EH (cell line): ENCODE results near the gene AKNAD1.
"Not testable (repeated sequence)": the region's sequence is repeated elsewhere in the genome, so short reads cannot be mapped to it uniquely, and the experiment has no call there.

ENCODE experiments used
- DNase-seq: peaks from one replicate; pipeline ENCODE4 v3.0.0-alpha.2; 2015; ENCODE audit warnings: low read depth

The AKNAD1 gene, protein sequence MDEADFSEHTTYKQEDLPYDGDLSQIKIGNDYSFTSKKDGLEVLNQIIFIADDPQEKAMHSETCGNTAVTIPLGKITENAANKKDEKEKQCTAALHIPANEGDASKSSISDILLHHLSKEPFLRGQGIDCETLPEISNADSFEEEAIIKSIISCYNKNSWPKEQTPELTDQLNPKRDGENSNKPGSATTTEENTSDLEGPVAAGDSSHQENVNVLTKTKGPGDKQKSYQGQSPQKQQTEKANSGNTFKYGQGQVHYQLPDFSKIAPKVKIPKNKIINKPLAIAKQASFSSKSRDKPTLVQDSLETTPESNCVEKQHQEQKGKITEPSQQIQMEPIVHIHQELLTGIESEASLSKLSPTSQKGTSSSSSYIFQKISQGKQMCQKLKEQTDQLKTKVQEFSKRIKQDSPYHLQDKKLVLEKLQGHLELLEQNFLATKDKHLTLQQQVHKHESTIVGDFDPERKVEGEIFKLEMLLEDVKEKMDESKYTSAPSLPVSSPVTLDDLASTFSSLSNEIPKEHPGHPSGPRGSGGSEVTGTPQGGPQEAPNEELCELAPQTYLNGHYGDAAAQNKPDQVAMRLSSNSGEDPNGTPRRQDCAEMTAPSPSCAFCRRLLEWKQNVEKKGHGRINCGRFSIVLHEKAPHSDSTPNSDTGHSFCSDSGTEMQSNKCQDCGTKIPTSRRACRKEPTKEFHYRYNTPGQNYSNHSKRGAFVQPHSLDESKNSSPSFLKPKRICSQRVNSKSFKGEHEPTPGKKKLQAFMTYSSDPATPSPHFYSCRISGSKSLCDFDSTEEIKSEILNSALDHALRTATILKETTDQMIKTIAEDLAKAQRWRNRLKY

DNA sequence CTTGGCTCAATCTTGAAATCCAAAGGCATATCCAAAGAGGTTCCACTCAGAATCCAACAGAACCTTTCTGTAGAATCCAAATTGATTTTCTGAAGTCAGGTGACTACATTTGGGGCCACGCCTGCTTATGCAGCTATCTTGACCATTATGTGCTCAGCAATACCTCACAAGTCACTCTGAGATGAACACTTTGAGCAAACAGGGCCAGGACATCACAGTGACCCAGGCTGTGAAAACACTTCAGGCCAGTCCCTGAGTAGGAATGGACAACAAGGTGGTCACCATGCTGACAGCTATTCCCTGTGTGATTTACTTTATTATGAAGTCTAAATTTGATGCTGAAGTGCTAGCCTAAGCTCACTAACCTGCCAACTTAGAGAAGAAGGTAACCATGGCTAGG, at the start of gene AKNAD1:
AKNAD1 (minus strand) TSS at position 101 of the 400 bp plus-strand sequence. CDS start 4,430 bp downstream, outside the sequence.
- DNase-seq: no peak

DNA sequence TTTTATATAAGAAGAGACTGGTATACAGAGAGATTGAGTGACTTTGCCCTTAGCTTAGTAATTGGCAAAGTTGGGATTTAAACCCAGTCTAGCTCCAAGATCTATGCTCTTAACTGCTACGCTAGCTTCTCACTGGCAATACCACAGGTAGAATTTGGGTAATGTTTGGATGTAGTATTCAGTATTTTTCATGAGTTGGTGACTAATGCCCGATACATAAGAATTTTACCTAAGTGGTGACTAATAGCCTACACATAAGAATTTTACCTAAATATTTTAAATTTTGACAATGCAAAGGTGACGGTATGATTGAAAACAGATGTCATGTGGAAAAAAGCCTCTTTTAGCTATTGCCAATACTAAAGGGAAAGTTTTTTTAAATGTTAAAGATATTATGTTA, 44.2 kb upstream of the AKNAD1 start:
- DNase-seq: no peak

DNA sequence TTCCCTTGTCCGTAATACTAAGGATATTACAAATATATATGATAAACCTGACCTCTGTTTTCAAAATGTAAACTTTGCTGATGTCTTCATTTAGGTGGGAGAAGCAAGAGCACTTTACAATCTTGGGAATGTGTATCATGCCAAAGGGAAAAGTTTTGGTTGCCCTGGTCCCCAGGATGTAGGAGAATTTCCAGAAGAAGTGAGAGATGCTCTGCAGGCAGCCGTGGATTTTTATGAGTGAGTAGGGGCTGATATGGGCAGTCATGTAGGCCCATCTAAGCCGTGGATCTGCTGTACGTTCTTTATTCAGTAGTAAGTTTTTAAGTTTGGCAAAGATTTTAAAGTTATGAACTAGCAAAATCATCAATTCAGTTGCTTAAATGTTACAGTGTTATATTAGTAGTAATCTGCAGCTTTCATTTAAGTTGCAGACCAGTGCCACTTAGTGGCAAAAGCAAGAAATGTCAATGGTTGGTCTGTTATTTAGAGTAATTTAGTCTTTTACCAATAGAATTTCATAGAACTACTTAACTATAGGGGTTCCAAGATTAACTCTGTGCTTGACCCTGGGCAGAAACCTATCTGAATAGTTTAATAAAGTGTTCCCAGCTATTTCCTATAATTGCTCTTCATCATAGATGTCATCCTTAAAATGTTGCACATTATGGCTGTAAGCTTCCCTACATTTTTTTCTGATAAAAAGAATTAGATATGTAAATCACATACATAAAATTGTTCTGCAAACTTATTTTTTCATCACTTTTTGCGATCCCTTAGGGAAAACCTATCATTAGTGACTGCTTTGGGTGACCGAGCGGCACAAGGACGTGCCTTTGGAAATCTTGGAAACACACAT, 41.2 kb upstream of the AKNAD1 start:
- peak; percentile 73 for DNase-seq

DNA sequence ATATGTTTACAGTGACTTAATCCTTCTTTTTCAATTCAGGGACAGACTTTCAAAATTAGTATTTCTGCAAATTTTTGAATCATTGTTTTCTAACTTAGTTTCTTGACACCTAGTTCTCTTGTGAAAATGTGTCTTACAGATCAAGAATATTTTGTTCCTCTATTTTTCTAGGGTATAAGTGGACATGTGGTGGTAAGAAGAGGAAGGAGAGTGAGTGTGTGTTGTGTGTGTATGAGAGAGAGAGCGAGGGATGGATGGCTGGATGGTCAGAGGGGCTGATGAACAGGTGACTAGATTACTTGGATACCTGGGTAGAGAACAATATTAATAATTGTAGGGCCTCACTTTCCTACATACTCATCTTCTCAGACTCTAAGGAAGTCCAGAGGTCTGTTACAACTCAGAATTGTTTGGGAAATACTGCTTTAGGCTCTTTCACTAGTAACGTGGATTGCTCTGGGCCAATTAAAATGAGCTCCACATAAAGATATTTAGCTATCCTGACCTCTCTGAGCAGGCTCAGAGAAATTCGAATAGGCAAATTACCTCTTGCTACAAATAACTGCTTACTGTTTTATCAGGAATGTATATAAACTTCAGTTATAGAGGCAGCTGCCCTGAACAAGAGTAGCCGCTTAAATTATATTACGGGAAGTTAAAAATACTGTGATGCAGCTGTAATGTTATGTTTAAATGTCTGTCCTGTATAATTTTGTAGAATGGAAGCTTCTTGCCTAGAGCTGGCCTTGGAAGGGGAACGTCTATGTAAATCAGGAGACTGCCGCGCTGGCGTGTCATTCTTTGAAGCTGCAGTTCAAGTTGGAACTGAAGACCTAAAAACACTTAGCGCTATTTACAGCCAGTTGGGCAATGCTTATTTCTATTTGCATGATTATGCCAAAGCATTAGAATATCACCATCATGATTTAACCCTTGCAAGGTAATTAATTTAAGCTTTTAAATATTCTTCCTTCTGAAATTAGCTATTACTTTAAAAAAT, 39.6 kb upstream of the AKNAD1 start:
- peak; percentile 74 for DNase-seq

DNA sequence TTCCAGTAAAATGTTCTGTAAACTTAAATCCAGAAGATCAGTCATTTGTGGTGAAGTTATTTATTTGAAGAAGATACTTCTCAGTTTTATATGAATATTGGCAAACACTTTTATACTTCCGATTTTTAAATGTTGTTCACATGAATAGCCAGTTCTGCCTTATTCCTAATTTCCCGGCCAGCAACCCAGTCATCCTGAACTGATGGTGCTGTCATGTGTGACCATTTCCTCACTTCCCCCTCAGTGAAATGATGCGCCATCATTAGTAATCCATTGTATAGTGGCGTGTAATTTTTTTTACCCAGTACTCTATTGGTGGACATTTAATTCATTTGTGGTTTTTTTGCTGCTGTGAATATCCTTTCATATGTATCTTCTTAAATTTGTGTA, 36.2 kb upstream of the AKNAD1 start:
- peak; percentile 24 for DNase-seq

DNA sequence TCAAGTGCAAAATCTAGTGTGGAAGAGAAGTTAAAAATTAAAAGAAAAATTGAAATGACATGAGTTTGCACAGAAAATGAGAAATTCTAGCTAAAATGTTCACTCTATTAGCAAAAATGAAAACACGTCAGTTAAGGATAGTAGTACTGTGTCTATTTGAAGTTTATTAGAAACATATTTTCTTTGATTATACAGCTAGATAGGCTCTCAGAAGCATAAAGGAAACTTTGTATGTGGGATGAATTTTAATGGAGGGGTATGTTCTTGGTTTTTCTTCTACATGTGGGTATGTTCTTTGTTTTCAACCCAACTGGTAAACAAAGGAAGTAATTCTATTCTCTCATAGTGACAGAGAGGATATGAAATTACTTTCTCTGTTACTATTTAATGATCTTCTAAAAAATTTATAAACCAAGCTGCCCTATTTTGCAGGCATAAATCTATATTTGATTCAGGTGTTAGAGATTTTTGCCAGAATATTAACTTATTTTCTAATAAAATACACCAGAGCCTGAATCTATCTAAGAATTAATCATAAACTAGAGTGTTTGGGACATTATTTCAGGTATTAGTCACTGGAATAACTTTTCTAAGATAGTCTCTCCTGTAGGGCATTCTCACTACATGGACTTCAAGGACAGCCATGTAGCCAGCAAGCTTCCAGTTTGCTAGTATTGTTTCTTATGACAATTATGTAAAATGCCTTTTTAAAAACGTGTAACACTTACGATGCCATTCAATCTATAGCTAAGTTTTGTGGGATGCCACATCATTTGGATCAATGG, 35.7 kb upstream of the AKNAD1 start:
- DNase-seq: peak; percentile 46

DNA sequence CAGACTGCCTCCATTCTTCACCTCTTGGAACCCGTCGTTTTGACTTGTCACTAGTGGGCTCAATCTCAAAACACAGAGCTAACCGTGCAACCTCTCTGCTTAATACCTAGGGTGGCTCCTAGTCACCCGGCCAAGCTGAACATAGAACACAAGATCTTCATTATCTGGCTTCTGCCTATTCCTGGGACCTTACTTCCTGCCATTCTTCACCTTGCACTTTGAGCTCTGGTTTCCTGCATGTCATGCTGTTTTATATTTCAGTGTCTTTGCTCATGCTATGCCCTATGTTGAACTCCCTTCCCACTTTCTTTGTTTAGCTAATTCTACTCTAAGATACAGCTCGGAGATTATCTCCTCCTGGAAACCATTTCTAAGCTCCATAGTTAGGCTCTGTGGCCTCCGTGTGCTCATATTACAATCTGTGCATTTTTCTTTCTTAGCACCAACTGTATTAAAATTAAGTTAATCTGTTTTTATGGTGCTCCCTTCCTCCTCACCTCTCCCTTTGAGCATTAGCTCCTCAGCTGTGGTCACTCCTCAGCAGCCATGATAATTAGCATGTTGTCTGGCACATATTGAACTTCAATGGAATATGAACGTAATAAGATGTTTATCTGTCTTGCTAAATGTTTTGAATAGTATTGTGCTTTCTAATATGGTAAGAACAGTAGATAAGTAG, 33.0 kb upstream of the AKNAD1 start:
- DNase-seq: no peak

DNA sequence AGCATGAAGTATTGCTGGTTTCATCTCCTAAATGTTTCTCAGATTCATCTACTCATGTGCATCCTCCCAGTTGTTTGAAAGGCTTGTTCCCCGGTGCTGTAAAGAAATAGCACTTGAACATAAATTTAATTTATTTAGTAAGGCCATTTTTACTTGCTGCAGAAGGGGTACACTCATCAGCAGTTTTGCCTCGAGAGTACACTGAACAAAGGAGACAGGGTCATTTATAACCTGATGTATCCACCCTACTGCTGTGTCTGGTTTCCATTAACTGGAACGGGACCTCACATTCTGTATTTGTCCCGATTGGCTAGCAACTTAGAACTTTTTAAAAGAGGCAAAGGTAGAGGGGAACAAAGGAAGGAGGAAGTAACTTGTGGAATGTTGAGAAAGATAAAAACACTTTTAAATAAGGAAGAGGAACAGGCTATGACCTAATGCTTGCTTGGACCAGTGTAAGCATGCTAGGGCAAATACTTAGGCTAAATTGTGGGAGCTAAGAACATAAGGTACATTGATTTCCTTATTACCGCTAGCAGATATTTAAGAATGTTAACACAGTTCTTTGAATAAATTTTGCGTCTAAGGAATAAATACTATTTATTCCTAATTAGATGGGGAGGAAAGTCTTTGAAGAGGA, 32.2 kb upstream of the AKNAD1 start:
- DNase-seq: not testable (repeated sequence)

DNA sequence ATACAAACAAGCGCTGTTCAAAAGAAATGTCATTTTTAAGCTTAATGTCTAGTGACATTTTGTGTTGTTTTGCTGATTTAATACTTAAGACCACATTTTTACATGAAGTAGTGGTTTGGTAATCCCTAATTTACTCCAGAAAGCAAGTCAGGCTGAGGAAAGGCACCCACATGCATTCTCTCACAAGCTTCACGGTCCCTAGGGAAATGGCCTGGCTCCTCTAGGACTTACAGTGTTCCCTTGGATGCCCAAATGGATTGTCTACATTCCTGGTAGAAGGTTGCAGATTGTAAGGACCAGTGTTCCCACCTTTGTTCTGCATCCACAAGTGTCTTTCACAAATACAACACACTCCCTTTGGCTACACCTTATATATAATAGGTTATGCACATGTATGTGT, 29.4 kb upstream of the AKNAD1 start:
- DNase-seq: no peak

DNA sequence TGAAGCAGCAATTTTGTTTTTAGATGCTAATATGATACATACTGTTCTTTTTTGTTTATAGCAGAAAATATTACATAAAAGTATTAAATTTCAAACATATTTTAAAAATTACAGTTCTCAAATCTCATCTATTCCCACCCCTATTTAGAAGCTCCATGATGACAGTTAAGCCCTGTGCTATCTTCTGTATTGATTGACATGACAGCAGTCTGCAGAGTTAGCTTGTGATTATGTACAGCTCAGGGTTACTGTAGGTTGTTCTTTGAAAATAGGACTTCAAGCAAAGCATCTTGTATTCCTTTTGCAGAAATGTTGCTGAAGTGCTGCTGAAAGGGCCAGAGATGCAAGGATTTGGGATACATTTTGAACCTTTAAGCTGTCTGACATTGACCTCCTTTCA, 28.1 kb upstream of the AKNAD1 start:
- no peak for DNase-seq

DNA sequence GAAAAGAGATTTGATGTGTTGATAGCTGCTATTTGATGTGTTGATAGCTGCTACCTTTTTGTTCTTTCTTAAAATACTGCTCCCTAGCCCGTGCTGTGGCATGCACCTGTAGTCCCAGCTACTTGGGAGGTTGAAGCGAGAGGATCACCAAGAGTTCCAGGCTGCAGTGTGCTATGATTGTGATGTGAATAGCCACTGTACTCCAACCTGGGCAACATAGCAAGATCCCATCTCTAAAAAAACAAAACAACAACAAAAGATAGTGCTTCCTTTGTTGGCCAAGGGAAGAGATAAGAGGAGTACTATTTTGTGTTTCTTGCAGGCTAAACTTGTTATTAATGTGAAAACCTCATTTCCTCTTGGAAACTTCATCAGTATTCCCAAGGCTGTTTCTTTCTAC, 25.9 kb upstream of the AKNAD1 start:
- no peak for DNase-seq

DNA sequence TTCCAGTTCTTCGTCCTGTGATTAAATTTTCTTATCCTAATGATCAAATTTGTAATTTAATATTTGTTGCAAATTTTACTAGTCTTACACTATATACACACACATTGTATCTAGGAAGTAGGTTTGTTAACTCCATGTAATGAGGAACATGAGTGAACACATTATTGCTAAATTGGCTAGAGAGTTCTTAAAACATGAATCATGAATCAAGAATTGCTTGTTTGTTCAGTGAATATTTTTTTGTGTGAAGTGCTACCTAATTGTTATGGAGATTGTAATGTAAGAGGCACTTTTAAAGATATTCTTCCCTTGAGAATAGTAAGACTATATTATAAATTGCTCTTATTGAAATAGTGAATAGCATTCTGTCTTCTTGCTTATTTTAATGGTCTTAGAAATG, 24.5 kb upstream of the AKNAD1 start:
- peak; percentile 64 for DNase-seq

DNA sequence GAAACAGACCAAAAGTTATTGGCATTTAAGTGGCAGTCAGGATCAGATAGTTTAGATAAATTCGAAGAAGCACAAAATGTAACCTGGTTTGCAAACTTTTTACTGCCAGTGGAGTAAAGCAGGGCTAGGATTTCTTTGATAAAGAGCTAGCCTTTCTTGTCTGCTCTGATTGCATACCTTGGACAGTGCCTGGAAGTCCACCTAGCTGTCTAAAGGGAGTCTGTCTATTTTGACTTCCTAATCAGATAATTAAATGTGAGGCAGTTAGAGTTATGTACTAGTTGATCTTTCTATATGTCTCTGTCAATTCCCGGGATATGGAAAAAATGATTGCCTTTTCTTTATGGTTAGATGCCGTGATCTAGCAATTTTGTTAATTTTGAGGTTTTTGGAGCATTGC, 24.0 kb upstream of the AKNAD1 start:
- DNase-seq: peak; percentile 32

DNA sequence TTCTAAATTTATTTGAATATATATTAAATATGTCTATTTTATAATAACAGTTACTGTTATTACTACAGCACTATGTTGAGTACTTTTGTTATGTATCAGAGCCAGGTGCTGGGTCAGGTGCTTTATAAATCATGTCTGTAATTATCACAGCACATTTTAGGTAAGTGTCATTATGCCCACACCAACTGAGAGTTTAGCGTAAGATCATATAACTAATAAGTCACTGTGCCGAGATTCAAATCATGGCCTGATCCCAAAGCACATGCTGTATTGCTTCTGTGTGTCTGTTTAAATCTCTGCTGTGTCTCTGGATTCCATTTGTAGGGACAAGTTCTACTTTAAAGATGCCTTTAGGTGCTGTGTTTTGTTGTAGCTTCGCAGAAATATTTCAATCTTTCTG, 21.8 kb upstream of the AKNAD1 start:
- DNase-seq: no peak

DNA sequence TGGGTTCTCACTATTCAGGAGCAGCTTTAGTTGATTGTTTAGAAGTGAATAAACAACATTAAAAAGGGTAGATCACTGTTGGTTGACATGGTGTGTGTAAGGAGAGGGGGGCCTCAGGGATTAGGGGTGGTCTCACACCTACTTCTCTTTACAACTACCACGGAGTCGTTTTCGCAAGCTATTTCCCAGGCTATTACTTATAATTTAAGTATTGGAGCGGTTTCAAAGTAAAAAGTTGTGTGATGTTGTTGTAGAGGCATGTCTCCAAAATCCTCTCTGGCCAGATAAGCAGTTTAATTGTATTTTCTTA, 21.2 kb upstream of the AKNAD1 start:
- DNase-seq: no peak

DNA sequence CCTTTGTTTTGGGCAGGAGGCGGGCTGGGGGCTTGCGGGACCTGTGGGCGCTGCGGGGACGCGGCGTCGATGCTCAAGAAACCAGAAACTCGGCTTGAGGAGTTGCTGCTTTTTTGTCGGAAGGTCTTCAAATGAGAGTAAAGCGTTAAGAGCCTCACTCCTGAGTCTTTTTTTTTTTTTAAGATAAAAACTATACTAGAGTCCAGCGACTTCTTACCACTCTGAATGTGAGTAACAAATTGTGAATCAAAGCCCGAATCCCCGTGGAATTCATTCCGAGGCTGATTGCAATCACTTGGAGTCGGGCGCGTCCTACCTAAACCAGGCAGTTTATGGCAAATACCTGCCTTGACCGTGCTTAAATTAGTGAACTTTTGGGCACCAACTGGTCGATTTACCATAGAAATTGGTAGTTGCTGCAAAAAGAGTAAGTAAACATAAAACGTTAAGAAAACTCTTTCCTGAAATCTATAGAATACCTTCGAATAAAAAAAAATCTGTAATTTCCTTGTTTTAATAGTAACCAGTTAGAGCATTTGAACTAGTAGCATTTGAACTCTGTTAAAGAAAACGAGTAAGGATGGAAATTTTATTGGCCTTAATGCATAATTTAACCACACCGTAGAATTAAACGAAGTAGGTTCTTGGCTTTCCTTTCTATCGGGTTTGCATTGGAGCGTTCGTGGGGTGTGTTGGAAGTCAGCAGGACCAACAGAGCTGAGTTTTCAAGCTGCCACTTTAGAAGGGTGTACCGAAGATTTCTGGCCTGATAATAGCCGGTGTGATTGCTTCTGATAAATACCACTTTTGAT, 20.7 kb upstream of the AKNAD1 start:
- DNase-seq: peak; percentile 45

DNA sequence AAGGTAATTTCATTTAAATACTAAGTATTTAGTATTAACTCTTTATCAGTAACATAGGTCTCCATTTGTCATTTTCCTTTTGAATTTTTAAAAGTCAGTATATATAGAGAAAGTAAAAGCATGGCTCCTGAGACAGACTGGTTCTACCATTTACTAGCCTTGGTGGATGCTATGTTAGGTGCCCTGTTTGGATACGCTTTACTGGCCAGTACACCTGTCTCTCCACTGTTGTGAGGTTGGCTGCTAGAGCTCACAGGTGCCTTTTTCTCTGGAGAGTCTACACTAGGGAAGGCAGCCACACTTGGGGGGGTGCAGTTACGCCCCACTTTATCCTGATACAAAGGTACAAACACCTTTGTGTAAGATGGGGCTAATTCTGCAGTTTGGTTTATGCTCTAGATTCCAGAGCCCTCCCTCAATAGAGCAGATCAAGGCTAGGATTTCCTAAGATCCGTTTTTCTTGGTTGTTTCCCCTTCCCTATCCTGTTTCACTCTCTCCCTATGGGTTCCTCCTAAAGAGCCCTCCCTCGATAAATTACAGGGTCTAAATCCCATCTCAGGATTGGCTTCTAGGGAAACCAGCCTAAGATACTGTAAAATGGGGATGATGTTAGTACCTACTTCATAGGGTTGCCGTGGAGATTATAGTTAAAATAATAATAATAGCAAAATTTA, 14.3 kb upstream of the AKNAD1 start:
- no peak for DNase-seq
